Measurements from ENCODE around the gene RPH3AL.
A peak's percentile ranks its signal among the peaks of the same experiment; 100 is the strongest.
"Not testable (repeated sequence)": the region's sequence is repeated elsewhere in the genome, so short reads cannot be mapped to it uniquely, and the experiment has no call there.

Gene RPH3AL

DNA sequence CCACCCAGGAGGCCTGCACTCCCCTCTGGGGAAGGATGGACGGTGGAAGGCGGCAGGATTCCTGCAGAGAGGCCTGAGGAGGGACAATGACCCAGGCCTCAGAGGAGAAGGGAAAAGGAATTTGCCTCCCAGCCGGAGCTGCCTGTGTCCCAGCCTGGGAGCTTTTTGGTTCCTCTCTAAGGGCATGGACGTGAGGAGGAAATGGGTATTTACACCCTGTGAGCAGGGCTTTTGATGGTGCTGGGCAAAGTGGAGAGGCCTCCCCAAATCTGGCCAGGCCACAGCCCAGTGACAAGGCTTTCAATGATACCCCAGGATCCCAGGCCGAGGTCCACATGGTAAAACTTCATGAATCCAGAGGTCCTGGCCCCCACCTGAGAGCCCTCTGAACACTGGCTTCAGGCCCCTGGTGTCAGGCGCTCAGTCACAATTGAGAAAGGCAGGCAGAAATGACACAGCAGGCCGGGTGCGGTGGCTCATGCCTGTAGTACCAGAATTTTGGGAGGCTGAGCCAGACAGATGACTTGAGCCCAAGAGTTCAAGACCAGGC lies 115.1 kb downstream of the RPH3AL start:
- no peak for DNase-seq (ENCODE audit: low read depth)

DNA sequence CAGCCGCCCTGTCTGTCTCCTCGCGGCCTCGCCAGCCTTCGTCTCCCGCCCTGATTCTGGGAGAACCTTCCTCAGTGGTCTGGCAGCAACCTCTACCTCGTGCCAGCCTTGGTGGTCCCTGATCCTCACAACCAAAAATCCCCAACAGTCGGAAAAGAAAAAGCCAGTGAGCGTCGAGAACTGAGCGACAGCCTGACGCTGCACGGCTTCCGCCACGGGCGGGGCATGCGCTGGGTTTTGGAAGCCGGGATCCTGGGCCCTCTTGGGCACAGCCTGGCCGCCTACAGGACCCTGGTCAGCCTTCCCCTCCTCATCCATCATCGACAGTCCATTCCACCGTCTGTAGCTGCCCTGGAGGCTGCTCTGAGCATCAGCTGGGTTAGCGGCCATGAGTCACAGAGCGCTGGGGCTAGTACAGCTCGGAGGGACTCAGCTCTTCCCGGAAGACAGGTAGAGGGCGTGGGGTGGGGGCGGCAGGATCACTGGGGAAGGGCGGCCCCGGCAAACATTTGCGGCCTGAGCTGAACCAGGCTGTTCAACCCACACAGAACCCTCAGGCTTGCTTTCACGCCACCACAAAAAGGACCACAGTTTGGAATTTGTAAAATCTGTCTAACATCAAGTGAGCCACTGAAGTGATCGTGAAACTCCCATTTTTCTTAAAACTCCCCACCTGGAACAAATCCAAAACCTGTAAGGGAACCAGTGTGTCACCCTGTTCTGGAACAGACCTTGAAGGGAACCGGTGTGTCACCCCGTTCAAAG lies 115.8 kb downstream of the RPH3AL start:
- no peak for DNase-seq (ENCODE audit: low read depth)

GRCh38 chr17:235831-236640 lies 116.6 kb downstream of the RPH3AL start:
- DNase-seq (ENCODE audit: low read depth) = no peak

GRCh38 chr17:234994-235830 lies 117.4 kb downstream of the RPH3AL start:
- not testable (repeated sequence) for DNase-seq (ENCODE audit: low read depth)

GRCh38 chr17:234163-234993 lies 118.2 kb downstream of the RPH3AL start:
- not testable (repeated sequence) for DNase-seq (ENCODE audit: low read depth)

DNA sequence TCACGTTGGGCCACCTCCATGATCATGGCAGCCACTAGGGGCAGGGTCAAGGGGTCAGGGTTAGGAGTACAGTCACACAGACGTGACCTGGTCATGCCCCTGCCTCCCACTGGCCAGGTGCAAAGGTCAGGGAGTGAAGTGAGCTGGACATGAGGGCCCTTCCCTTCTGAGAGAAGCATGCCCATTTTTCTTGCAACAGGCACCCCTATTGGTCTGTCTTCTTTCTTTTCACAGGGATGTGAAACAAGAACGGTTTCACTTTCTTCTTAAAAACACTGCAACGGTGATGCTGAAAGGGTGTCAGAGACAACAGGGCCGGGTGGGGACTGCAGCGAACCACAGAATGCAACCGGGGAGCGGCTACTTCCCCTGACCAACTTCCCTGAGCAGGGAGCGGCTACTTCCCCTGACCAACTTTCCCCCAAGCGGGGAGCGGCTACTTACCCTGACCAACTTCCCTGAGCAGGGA lies 119.1 kb downstream of the RPH3AL start:
- no peak for DNase-seq (ENCODE audit: low read depth)

- no peak for DNase-seq (ENCODE audit: low read depth)
Measured at GRCh38 chr17:231966-232807, 120.4 kb downstream of the RPH3AL start.

DNA sequence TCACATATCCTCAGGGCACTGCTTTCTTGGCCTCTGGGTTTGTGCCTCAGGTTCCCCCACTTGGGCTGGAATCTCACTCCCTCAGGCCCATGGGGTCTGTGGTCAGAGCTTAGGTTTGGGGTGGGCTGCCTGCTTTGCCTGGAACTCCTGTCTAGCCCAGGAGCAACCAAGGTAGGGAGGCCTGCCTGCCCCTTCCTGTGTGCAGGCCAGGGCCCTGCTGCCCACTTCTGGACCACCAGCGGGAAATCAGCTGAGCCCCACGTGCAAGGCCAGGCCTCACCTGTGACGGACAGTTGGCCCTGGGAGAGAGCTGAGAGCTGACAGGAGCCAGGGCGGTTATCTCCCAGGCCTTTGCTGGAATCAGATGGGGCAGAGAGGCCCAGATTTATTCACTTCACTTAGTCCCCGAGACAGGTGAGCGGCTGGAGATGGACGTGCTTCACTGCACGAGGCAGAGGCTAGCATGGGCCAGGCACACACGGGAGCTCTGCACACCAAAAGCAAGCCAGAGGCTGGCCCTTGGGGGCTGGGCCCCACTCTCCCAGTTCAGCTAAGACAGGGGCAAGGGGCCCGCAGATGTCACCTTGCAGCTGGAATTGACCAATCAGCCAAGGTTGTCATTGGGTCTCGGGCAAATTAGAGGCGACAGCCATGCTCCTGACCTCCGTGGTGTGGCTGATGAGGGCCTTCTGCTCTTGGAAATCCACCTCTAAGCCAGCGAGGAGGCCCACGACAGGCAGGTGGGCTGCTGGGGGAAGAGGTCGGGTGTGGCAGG lies 121.2 kb downstream of the RPH3AL start:
- DNase-seq (ENCODE audit: low read depth) = no peak

DNA sequence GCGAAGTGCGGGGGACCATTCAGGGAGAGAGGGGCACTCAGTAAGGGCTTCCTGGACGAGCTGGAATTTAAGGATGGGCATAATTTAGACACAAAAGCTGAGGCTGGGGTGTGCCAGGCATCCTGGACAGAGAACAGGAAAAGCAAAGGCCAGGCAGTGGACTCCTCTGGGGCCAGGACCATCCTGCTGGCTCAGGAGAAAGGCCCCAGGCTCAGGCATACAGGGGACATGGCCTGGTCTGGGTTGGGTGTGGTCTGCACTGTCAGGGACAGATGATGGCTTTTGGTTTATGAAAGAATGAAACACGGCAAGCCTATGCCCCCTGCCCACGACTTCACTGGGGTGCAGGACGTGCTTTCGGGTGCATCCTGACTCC lies 122.2 kb downstream of the RPH3AL start:
- no peak for DNase-seq (ENCODE audit: low read depth)

GRCh38 chr17:229709-230394 lies 122.8 kb downstream of the RPH3AL start:
- no peak for DNase-seq (ENCODE audit: low read depth)

DNA sequence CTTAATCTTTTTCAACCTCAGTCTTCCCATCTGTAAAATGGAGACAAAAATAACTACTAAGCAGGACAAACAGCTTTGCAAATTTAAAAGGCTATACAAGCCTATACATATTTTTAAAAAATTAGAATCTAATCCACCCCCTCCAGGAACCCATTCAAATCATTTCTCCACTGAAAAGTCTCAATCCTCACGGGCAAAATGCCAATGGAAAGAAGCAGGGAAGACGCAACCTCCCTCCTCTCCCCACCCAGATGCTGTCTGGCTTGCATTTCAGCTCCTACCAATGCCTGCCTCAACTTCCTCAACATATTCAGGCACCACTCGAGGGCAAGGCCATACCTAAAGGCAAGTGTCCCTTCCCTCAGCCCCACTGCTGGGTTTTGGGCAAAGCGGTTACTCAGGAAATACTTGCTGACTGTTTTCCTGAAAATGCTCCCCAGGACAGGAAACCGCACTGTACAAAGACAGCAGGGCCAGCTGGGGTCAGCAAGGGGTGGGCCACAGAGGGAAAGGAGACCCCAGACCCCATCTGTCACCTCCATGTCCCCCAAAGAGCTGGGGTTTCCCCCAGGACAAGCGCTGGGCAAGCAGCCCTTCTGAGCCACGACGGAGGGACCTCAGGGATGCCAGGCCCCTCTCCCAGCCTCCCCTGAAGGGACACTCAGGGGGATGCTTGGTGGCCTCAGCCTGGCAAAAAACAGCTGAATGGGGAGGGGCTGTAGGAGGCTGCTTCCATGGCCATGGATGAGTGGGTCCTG lies 123.5 kb downstream of the RPH3AL start:
- peak; percentile 41 for DNase-seq (ENCODE audit: low read depth)

- DNase-seq (ENCODE audit: low read depth) = no peak
Measured at GRCh38 chr17:227946-228615, 124.5 kb downstream of the RPH3AL start.

- no peak for DNase-seq (ENCODE audit: low read depth)
Measured at GRCh38 chr17:227078-227945, 125.3 kb downstream of the RPH3AL start.

- no peak for DNase-seq (ENCODE audit: low read depth)
Measured at GRCh38 chr17:226108-227077, 126.2 kb downstream of the RPH3AL start.

GRCh38 chr17:225551-225950 lies 127.1 kb downstream of the RPH3AL start:
- no peak for DNase-seq (ENCODE audit: low read depth)

All from ELR (cell line).